HEK293T (cell line): ENCODE results near the gene SHFL.

Source experiments
- BHLHE40 ChIP-seq: fragments of 450-650 bp; IDR thresholded peaks from 2 replicates; pipeline ENCODE4 v1.6.1; 2016; ENCODE audit warnings: mild to moderate bottlenecking, moderate library complexity, borderline replicate concordance
- CTBP1 ChIP-seq: fragments of 450-650 bp; IDR thresholded peaks from 2 replicates; pipeline ENCODE4 v1.6.1; 2016; ENCODE audit warnings: borderline replicate concordance
- ELF4 ChIP-seq: fragments of 450-650 bp; IDR thresholded peaks from 2 replicates; pipeline ENCODE4 v1.6.1; 2017; ENCODE audit warnings: antibody characterized with exemption
- FOXA1 ChIP-seq: fragments of 450-650 bp; IDR thresholded peaks from 2 replicates; pipeline ENCODE4 v1.6.1; 2016; ENCODE audit warnings: mild to moderate bottlenecking
- FOXK2 ChIP-seq: fragments of 450-650 bp; IDR thresholded peaks from 2 replicates; pipeline ENCODE4 v1.6.1; 2016; ENCODE audit warnings: mild to moderate bottlenecking
- HDGF ChIP-seq: fragments of 450-650 bp; IDR thresholded peaks from 2 replicates; pipeline ENCODE4 v1.6.1; 2017; ENCODE audit warnings: antibody characterized with exemption, borderline replicate concordance
- LEF1 ChIP-seq: fragments of 450-650 bp; IDR thresholded peaks from 2 replicates; pipeline ENCODE4 v1.6.1; 2017; ENCODE audit warnings: mild to moderate bottlenecking, borderline replicate concordance
- NFRKB ChIP-seq: fragments of 450-650 bp; IDR thresholded peaks from 2 replicates; pipeline ENCODE4 v1.6.1; 2016; ENCODE audit warnings: mild to moderate bottlenecking, moderate library complexity
- PKNOX1 ChIP-seq: fragments of 450-650 bp; IDR thresholded peaks from 2 replicates; pipeline ENCODE4 v1.6.1; 2016
- SP1 ChIP-seq: fragments of 450-650 bp; IDR thresholded peaks from 2 replicates; pipeline ENCODE4 v1.6.1; 2017
- SUZ12 ChIP-seq: fragments of 450-650 bp; IDR thresholded peaks from 2 replicates; pipeline ENCODE4 v1.6.1; 2016; ENCODE audit warnings: mild to moderate bottlenecking
- TARDBP ChIP-seq: fragments of 450-650 bp; IDR thresholded peaks from 2 replicates; pipeline ENCODE4 v1.6.1; 2016
- ZNF384 ChIP-seq: fragments of 450-650 bp; IDR thresholded peaks from 2 replicates; pipeline ENCODE4 v1.6.1; 2016

GRCh38 chr19:10091370-10091687 lies 5.2 kb downstream of the SHFL start:
- TF ChIP-seq FOXA1 = no peak
- no peak for TF ChIP-seq SUZ12
- TF ChIP-seq PKNOX1 = no peak
- no peak for TF ChIP-seq SP1
- TF ChIP-seq ELF4 = no peak
- no peak for TF ChIP-seq LEF1
- TF ChIP-seq BHLHE40 = no peak
- TF ChIP-seq TARDBP = no peak
- TF ChIP-seq HDGF = no peak
- TF ChIP-seq ZNF384 = no peak
- TF ChIP-seq CTBP1 = no peak
- no peak for TF ChIP-seq NFRKB
- no peak for TF ChIP-seq FOXK2
